ENCODE results near the gene BIRC6. TPM values are rescaled to one million over a fixed set of nuclear protein-coding genes. Genes with fewer than 3 reads are reported as not detected.
A peak's percentile ranks its signal among the peaks of the same experiment; 100 is the strongest.
"Not testable (repeated sequence)": the region's sequence is repeated elsewhere in the genome, so short reads cannot be mapped to it uniquely, and the experiment has no call there.

BIRC6 gene
- total and polyA plus RNA-seq, 2 of the 8 experiments (the other 6 are each of a cell fraction or from before 2014, with no cell fraction given) = 32.5 to 69.5 TPM

- CTCF ChIA-PET (ENCODE audit: partially characterized antibody) = interaction anchor here (0.6 kb wide), 1 partner anchor 111 kb away, joined by 4 read pairs; no protein-coding TSS in a partner anchor
Measured at GRCh38 chr2:32370942-32371341, 14.1 kb downstream of the BIRC6 start.

More at GRCh38 chr2:32370942-32371341, 14.1 kb downstream of the BIRC6 start:
- H3K9ac ChIP-seq (replicated peaks in 1 of 4; ENCODE audit: extremely low read depth in 1 of 4, low read depth in 3 of 4, low read length in 3 of 4); H3K4me1 ChIP-seq (replicated peaks in 1 of 4; ENCODE audit: control insufficient read depth in 3 of 4, insufficient read depth in 4 of 4, low read length in 3 of 4); FAIRE-seq; H3K36me3 ChIP-seq (ENCODE audit: control insufficient read depth in 2 of 4, insufficient read depth in 4 of 4, low read length in 3 of 4); H3K4me3 ChIP-seq (ENCODE audit: extremely low read depth in 1 of 4, insufficient read depth in 2 of 4, low read depth in 3 of 4, low read length in 4 of 4); H3K23ac ChIP-seq (ENCODE audit: insufficient read length); H3K18ac ChIP-seq (ENCODE audit: extremely low read depth, low read length); H2BK20ac ChIP-seq (ENCODE audit: low read length); H3K14ac ChIP-seq (ENCODE audit: insufficient read length); H3K4ac ChIP-seq (replicated peaks; ENCODE audit: insufficient read length, low read depth, low read length); H2AFZ ChIP-seq (ENCODE audit: low read length); H3K9me3 ChIP-seq (ENCODE audit: insufficient read depth in 2 of 2, low read depth in 1 of 2, low read length in 1 of 2); H3K27ac ChIP-seq (ENCODE audit: low read depth, low read length); H2BK12ac ChIP-seq (ENCODE audit: low read depth, low read length); H3K27me3 ChIP-seq (replicated peaks in 1 of 4; ENCODE audit: control insufficient read depth in 3 of 4, extremely low read depth in 1 of 4, insufficient read depth in 3 of 4, low read length in 3 of 4); H2BK120ac ChIP-seq (replicated peaks; ENCODE audit: low read depth, low read length); H2BK15ac ChIP-seq (ENCODE audit: low read length); DNase-seq (ENCODE audit: low read depth in 1 of 2, low spot score in 2 of 2); H2BK5ac ChIP-seq (ENCODE audit: low read depth, low read length); H4K91ac ChIP-seq (replicated peaks; ENCODE audit: insufficient read length, low read length); H2AK5ac ChIP-seq (ENCODE audit: low read depth, low read length); H4K8ac ChIP-seq (ENCODE audit: extremely low read depth, insufficient read depth, low read length); H3K23me2 ChIP-seq (ENCODE audit: low read depth, low read length); H3K56ac ChIP-seq (replicated peaks; ENCODE audit: insufficient read length, low read depth, low read length); H3K4me2 ChIP-seq (ENCODE audit: insufficient read depth in 1 of 2, low read depth in 2 of 2, low read length in 2 of 2); H3K79me1 ChIP-seq (ENCODE audit: low read depth, low read length); H4K5ac ChIP-seq (ENCODE audit: insufficient read length, low read depth, low read length): not testable (repeated sequence)
- TF ChIP-seq CEBPB (IDR thresholded peaks at IDR 0.05; ENCODE audit: low read depth, low read length) = 0 out of 2 replicates have a peak, but pooled peaks have one; percentile 5
- H4K20me1 ChIP-seq (replicated peaks in 1 of 2; ENCODE audit: control insufficient read depth in 1 of 2, insufficient read depth in 2 of 2, low read length in 2 of 2) = peaks cover 7 to 11% of the 10 kb centered on the region in 2 experiments
- H3K79me2 ChIP-seq (ENCODE audit: control insufficient read depth in 1 of 2, insufficient read depth in 2 of 2, low read length in 2 of 2) = peaks cover 31 to 97% of the 10 kb centered on the region in 2 experiments
- 92% methylated on average over 5 of the region's 5 CpGs; no CpG with 5 or more reads in 1 of the 2 experiments for WGBS, 2 experiments (ENCODE audit: extremely low coverage in 1 of 2, insufficient coverage in 1 of 2, insufficient read length in 1 of 2, insufficient replicate concordance in 2 of 2, low coverage in 1 of 2, low lambda C conversion rate in 2 of 2, missing lambda C conversion rate in 1 of 2)
- POLR2A ChIA-PET (ENCODE audit: partially characterized antibody) = interaction anchor here (1.4 kb wide), 1 partner anchor 9 kb away, joined by 3 read pairs; no protein-coding TSS in a partner anchor

All from H1 (cell line).